ENCODE results near the gene ZNFX1. TPM values are rescaled to one million over a fixed set of nuclear protein-coding genes. Genes with fewer than 3 reads are reported as not detected.
"Not testable (repeated sequence)": the region's sequence is repeated elsewhere in the genome, so short reads cannot be mapped to it uniquely, and the experiment has no call there.

Gene ZNFX1
- total RNA-seq, result 10 to 100 TPM; 31.2 to 36.6 TPM

GRCh38 chr20:49278036-49278817 is at the start of gene ZNFX1:
TSS of gene ZNFX1 (minus strand) at chr20:49278057. CDS start at chr20:49275839, 2,218 bp downstream.
- Mint-ChIP-seq H3K36me3 (peaks cover 69 to 83% of the 10 kb centered on the region in 2 donors), H3K9me3 (peaks cover 0 to 9% of the 10 kb centered on the region in 2 donors), H3K27ac (peak within 1 kb of the TSS; percentile 99 to 100)
- ATAC-seq (peak; percentile 73 to 81), DNase-seq (ENCODE audit: low spot score in 2 of 2) (peak; percentile 97 to 99)

- H3K36me3 Mint-ChIP-seq, result no peaks in the 10 kb centered on the region
- H3K27ac Mint-ChIP-seq, result no peak overlapping the region
- no peak for ATAC-seq
- no peaks in the 10 kb centered on the region for H3K9me3 Mint-ChIP-seq
- no peak for DNase-seq (ENCODE audit: low spot score in 2 of 2)
Observed at GRCh38 chr20:49326026-49326425, 48.2 kb upstream of the ZNFX1 start.

- ATAC-seq (no peak), DNase-seq (ENCODE audit: low spot score in 2 of 2) (no peak)
- Mint-ChIP-seq H3K9me3 (no peaks in the 10 kb centered on the region), H3K36me3 (no peaks in the 10 kb centered on the region), H3K27ac (no peak overlapping the region)
Observed at GRCh38 chr20:49324306-49324705, 46.4 kb upstream of the ZNFX1 start.

GRCh38 chr20:49323622-49324238 is 45.9 kb upstream of the ZNFX1 start:
- ATAC-seq (peak; percentile 71 to 78), DNase-seq (ENCODE audit: low spot score in 2 of 2) (no peak)
- H3K27ac Mint-ChIP-seq, result no peak overlapping the region
- H3K36me3 Mint-ChIP-seq, result peaks cover 0 to 3% of the 10 kb centered on the region in 2 donors
- no peaks in the 10 kb centered on the region for H3K9me3 Mint-ChIP-seq

GRCh38 chr20:49320460-49320859 is 42.6 kb upstream of the ZNFX1 start:
- DNase-seq (ENCODE audit: low spot score in 2 of 2), result no peak
- Mint-ChIP-seq H3K9me3 (no peaks in the 10 kb centered on the region), H3K27ac (no peak overlapping the region), H3K36me3 (peaks cover 0 to 5% of the 10 kb centered on the region in 2 donors)
- no peak for ATAC-seq

- H3K36me3 Mint-ChIP-seq, result peaks cover 0 to 5% of the 10 kb centered on the region in 2 donors
- DNase-seq (ENCODE audit: low spot score in 2 of 2) (no peak), ATAC-seq (no peak)
- no peak overlapping the region for H3K27ac Mint-ChIP-seq
- no peaks in the 10 kb centered on the region for H3K9me3 Mint-ChIP-seq
Observed at GRCh38 chr20:49319208-49319809, 41.5 kb upstream of the ZNFX1 start.

- H3K9me3 Mint-ChIP-seq, result no peaks in the 10 kb centered on the region
- no peak for DNase-seq (ENCODE audit: low spot score in 2 of 2)
- H3K27ac Mint-ChIP-seq, result no peak overlapping the region
- peak in 1 of 2 donors; percentile 51 for ATAC-seq
- H3K36me3 Mint-ChIP-seq, result peaks cover 0 to 5% of the 10 kb centered on the region in 2 donors
Observed at GRCh38 chr20:49318430-49319207, 40.8 kb upstream of the ZNFX1 start.

GRCh38 chr20:49318091-49318429 is 40.2 kb upstream of the ZNFX1 start:
- DNase-seq (ENCODE audit: low spot score in 2 of 2) (no peak), ATAC-seq (peak in 1 of 2 donors; percentile 9)
- Mint-ChIP-seq H3K36me3 (peaks cover 0 to 5% of the 10 kb centered on the region in 2 donors), H3K27ac (no peak overlapping the region), H3K9me3 (no peaks in the 10 kb centered on the region)

- Mint-ChIP-seq H3K36me3 (peaks cover 0 to 5% of the 10 kb centered on the region in 2 donors), H3K9me3 (no peaks in the 10 kb centered on the region), H3K27ac (no peak overlapping the region)
- DNase-seq (ENCODE audit: low spot score in 2 of 2), result no peak
- ATAC-seq, result no peak
Observed at GRCh38 chr20:49316704-49317103, 38.8 kb upstream of the ZNFX1 start.

GRCh38 chr20:49315580-49315979 is 37.7 kb upstream of the ZNFX1 start:
- Mint-ChIP-seq H3K9me3 (peaks cover 0 to 6% of the 10 kb centered on the region in 2 donors), H3K27ac (no peak overlapping the region), H3K36me3 (peaks cover 4 to 12% of the 10 kb centered on the region in 2 donors)
- no peak for ATAC-seq
- no peak for DNase-seq (ENCODE audit: low spot score in 2 of 2)

GRCh38 chr20:49314052-49314451 is 36.2 kb upstream of the ZNFX1 start:
- ATAC-seq, result not testable (repeated sequence)

GRCh38 chr20:49313283-49313682 is 35.4 kb upstream of the ZNFX1 start:
- no peak for ATAC-seq
- no peak for DNase-seq (ENCODE audit: low spot score in 2 of 2)
- Mint-ChIP-seq H3K9me3 (peaks cover 4 to 12% of the 10 kb centered on the region in 2 donors), H3K36me3 (peaks cover 9 to 12% of the 10 kb centered on the region in 2 donors), H3K27ac (no peak overlapping the region)

More at GRCh38 chr20:49314052-49314451, 36.2 kb upstream of the ZNFX1 start:
- Mint-ChIP-seq H3K9me3 (peaks cover 4 to 12% of the 10 kb centered on the region in 2 donors), H3K36me3 (peaks cover 12 to 14% of the 10 kb centered on the region in 2 donors)
- not testable (repeated sequence) for H3K27ac Mint-ChIP-seq; DNase-seq (ENCODE audit: low spot score in 2 of 2)

GRCh38 chr20:49312661-49313060 is 34.8 kb upstream of the ZNFX1 start:
- Mint-ChIP-seq H3K36me3 (peaks cover 9 to 12% of the 10 kb centered on the region in 2 donors), H3K27ac (no peak overlapping the region), H3K9me3 (peaks cover 4 to 12% of the 10 kb centered on the region in 2 donors)
- no peak for DNase-seq (ENCODE audit: low spot score in 2 of 2)
- ATAC-seq, result no peak

- peaks cover 9 to 12% of the 10 kb centered on the region in 2 donors for H3K36me3 Mint-ChIP-seq
- DNase-seq (ENCODE audit: low spot score in 2 of 2), result no peak
- peak; percentile 51 to 97 for ATAC-seq
- H3K27ac Mint-ChIP-seq, result peak overlapping the region; percentile 8 to 67
- peaks cover 4 to 12% of the 10 kb centered on the region in 2 donors for H3K9me3 Mint-ChIP-seq
Observed at GRCh38 chr20:49310705-49311104, 32.8 kb upstream of the ZNFX1 start.

- ATAC-seq (no peak), DNase-seq (ENCODE audit: low spot score in 2 of 2) (no peak)
- Mint-ChIP-seq H3K36me3 (peaks cover 9 to 12% of the 10 kb centered on the region in 2 donors), H3K27ac (no peak overlapping the region), H3K9me3 (peaks cover 4 to 12% of the 10 kb centered on the region in 2 donors)
Observed at GRCh38 chr20:49308875-49309274, 31.0 kb upstream of the ZNFX1 start.

- peaks cover 9 to 12% of the 10 kb centered on the region in 2 donors for H3K36me3 Mint-ChIP-seq
- H3K27ac Mint-ChIP-seq, result no peak overlapping the region
- DNase-seq (ENCODE audit: low spot score in 2 of 2) (no peak), ATAC-seq (no peak)
- peaks cover 4 to 12% of the 10 kb centered on the region in 2 donors for H3K9me3 Mint-ChIP-seq
Observed at GRCh38 chr20:49306903-49307620, 29.2 kb upstream of the ZNFX1 start.

Data from activated naive CD4-positive, alpha-beta T cell treated with anti-CD3 and anti-CD28 coated beads, Interleukin-2, amount 50 U/mL, for 72 hours (primary cell).